Astrocyte (in vitro differentiated cells and primary cell): ENCODE data around the gene FCN2. TPM values are rescaled to one million over a fixed set of nuclear protein-coding genes. Genes with fewer than 3 reads are reported as not detected.

Experiments
- DNase-seq: peaks from one replicate; pipeline ENCODE4 v3.0.0-alpha.2; 2010; ENCODE audit warnings: low read depth
- FAIRE-seq: peaks from 2 replicates; lab custom pipeline; 2011; peaks lifted over from hg19 to GRCh38; lab: Jason Lieb, UNC
- H2AFZ ChIP-seq: 2 replicates; pipeline ENCODE4 v1.6.0; 2012; ENCODE audit warnings: low read depth, low read length, inconsistent platforms
- H3K27ac ChIP-seq: 2 replicates; pipeline ENCODE4 v1.5.1; 2011; ENCODE audit warnings: low read depth, low read length, inconsistent platforms
- H3K27me3 ChIP-seq: 2 replicates; pipeline ENCODE4 v1.6.0; 2011; ENCODE audit warnings: low read length, inconsistent platforms; ENCODE audit not compliant: insufficient read depth
- H3K36me3 ChIP-seq: 2 replicates; pipeline ENCODE4 v1.5.1; 2011; ENCODE audit warnings: low read length, inconsistent platforms; ENCODE audit not compliant: insufficient read depth
- H3K4me1 ChIP-seq: 2 replicates; pipeline ENCODE4 v1.5.1; 2011; ENCODE audit warnings: low read length, inconsistent platforms; ENCODE audit not compliant: insufficient read depth
- H3K4me2 ChIP-seq: 2 replicates; pipeline ENCODE4 v1.6.0; 2012; ENCODE audit warnings: low read length, inconsistent platforms
- H3K4me3 ChIP-seq: 2 replicates; pipeline ENCODE4 v1.5.1; 2011; ENCODE audit warnings: low read depth, mild to moderate bottlenecking, low read length, inconsistent platforms; ENCODE audit not compliant: insufficient read depth
- H3K79me2 ChIP-seq: 2 replicates; pipeline ENCODE4 v1.6.0; 2012; ENCODE audit warnings: mild to moderate bottlenecking, low read length, inconsistent platforms; ENCODE audit not compliant: insufficient read depth
- H3K9ac ChIP-seq: 2 replicates; pipeline ENCODE4 v1.6.0; 2012; ENCODE audit warnings: mild to moderate bottlenecking, low read length, inconsistent platforms
- H3K9me3 ChIP-seq: 2 replicates; pipeline ENCODE4 v1.5.1; 2012; ENCODE audit warnings: low read depth, mild to moderate bottlenecking, low read length, inconsistent platforms; ENCODE audit not compliant: insufficient read depth
- H4K20me1 ChIP-seq: 2 replicates; pipeline ENCODE4 v1.6.0; 2012; ENCODE audit warnings: low read length, inconsistent platforms; ENCODE audit not compliant: insufficient read depth
- H3K27ac Mint-ChIP-seq: one replicate; pipeline ENCODE4 v1.8.0; 2021; ENCODE audit warnings: mild to moderate bottlenecking, mixed read lengths; ENCODE audit not compliant: unreplicated experiment
- H3K27me3 Mint-ChIP-seq: one replicate; pipeline ENCODE4 v1.8.0; 2021; ENCODE audit warnings: low read depth, mixed read lengths; ENCODE audit not compliant: unreplicated experiment
- H3K36me3 Mint-ChIP-seq: one replicate; pipeline ENCODE4 v1.8.0; 2021; ENCODE audit warnings: low read depth, mixed read lengths; ENCODE audit not compliant: unreplicated experiment
- H3K4me1 Mint-ChIP-seq: one replicate; pipeline ENCODE4 v1.8.0; 2021; ENCODE audit warnings: low read depth, mixed read lengths; ENCODE audit not compliant: unreplicated experiment
- H3K4me3 Mint-ChIP-seq: one replicate; pipeline ENCODE4 v1.8.0; 2021; ENCODE audit warnings: mild to moderate bottlenecking, moderate library complexity, mixed read lengths; ENCODE audit not compliant: unreplicated experiment
- H3K9me3 Mint-ChIP-seq: one replicate; pipeline ENCODE4 v1.8.0; 2021; ENCODE audit warnings: mild to moderate bottlenecking, mixed read lengths; ENCODE audit not compliant: unreplicated experiment
- EZH2 ChIP-seq: IDR thresholded peaks from 2 replicates; pipeline ENCODE4 v1.6.1; 2012; ENCODE audit warnings: mild to moderate bottlenecking, low read length, inconsistent platforms; ENCODE audit not compliant: insufficient read depth
- total RNA-seq: library from RNA; stranded (reverse); gene quantifications from 2 replicates; pipeline ENCODE4 v1.2.1, GENCODE V29; 2021
- TF ChIP-seq, protein P1 (sequence below): IDR thresholded peaks from 2 replicates; pipeline ENCODE4 v1.5.1; 2011; ENCODE audit warnings: low read depth, mild to moderate bottlenecking, inconsistent platforms, low read length, moderate library complexity; ENCODE audit not compliant: insufficient read depth

The FCN2 gene
- total RNA-seq, 1 donor from 2014 or later = not detected

DNA sequence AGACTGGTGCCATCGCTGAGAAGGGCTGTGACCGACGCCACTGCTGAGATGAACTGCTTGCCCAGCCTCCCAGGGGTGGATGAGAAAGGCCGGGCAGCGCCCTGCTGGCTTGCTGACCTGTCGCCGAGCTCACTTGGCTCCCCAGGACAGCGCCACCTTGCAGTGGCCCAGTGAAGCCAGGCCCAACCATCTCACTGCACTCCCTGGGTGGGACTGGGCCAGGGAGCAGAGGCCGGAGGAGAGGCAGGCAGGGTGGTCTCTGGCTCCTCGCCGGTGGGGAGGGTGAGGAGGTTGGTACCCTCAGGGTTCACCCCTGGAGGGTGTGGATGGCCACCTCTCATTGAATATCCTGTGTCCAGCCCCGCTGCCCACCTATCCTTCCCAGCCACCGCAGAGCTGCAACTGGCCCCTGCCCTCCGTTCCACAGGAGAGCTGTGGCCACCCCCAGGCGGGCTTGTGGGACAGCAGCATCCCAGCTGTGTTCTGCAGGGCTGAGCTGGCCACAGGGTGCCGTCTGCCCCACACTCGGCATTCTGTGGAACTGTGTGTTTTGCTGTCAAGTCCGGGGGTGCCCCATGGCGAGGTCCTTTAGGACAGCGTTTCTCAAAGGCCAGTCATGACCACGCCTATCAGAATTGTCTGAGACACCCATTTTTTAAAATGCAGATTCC lies 41.0 kb upstream of the FCN2 start:
- DNase-seq = no peak
- FAIRE-seq = no peak
- peaks cover 9% of the 10 kb centered on the region for H3K4me1 Mint-ChIP-seq

DNA sequence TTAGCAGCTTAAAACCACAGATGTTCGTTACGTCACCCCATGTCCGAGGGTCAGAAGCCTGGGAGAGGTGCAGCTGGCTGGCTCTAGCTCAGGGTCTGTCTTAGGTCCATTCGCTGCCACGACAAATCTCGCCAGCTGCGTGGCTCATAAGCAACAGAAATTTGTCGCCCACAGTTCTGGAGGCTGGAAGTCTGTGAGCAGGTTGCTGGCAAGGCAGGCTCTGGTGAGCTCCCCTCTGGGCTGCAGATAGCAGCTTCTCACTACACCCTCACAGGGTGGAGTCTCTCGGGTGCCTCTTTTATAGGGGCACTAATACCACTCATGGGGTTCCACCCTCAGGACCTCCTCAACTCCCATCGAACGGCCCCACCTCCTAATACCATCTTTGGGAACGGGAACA lies 40.1 kb upstream of the FCN2 start:
- H3K27me3 ChIP-seq = no peaks in the 10 kb centered on the region
- Mint-ChIP-seq H3K27me3 (no peaks in the 10 kb centered on the region), H3K9me3 (no peaks in the 10 kb centered on the region), H3K4me1 (peaks cover 9% of the 10 kb centered on the region), H3K27ac (peak overlapping the region; percentile 69), H3K36me3 (peaks cover 38% of the 10 kb centered on the region), H3K4me3 (no peak overlapping the region)
- H3K27ac ChIP-seq = no peak overlapping the region
- FAIRE-seq (no peak), DNase-seq (no peak)
- H2AFZ ChIP-seq = no peak overlapping the region
- no peak overlapping the region for H3K4me2 ChIP-seq
- H3K36me3 ChIP-seq = peaks cover 53% of the 10 kb centered on the region
- H3K9ac ChIP-seq = no peak overlapping the region
- H3K4me1 ChIP-seq = peaks cover 13% of the 10 kb centered on the region
- peaks cover 21% of the 10 kb centered on the region for H3K79me2 ChIP-seq
- H4K20me1 ChIP-seq = peaks cover 100% of the 10 kb centered on the region
- H3K4me3 ChIP-seq = no peak overlapping the region
- TF ChIP-seq, protein P1, sequence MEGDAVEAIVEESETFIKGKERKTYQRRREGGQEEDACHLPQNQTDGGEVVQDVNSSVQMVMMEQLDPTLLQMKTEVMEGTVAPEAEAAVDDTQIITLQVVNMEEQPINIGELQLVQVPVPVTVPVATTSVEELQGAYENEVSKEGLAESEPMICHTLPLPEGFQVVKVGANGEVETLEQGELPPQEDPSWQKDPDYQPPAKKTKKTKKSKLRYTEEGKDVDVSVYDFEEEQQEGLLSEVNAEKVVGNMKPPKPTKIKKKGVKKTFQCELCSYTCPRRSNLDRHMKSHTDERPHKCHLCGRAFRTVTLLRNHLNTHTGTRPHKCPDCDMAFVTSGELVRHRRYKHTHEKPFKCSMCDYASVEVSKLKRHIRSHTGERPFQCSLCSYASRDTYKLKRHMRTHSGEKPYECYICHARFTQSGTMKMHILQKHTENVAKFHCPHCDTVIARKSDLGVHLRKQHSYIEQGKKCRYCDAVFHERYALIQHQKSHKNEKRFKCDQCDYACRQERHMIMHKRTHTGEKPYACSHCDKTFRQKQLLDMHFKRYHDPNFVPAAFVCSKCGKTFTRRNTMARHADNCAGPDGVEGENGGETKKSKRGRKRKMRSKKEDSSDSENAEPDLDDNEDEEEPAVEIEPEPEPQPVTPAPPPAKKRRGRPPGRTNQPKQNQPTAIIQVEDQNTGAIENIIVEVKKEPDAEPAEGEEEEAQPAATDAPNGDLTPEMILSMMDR = no peak
- no peak for TF ChIP-seq EZH2
- H3K9me3 ChIP-seq = no peaks in the 10 kb centered on the region

More for the DNA sequence above, 41.0 kb upstream of the FCN2 start:
- Mint-ChIP-seq H3K9me3 (no peaks in the 10 kb centered on the region), H3K27ac (peak overlapping the region; percentile 58), H3K36me3 (peaks cover 36% of the 10 kb centered on the region), H3K4me3 (no peak overlapping the region), H3K27me3 (no peaks in the 10 kb centered on the region)
- TF ChIP-seq, protein P1 = no peak
- TF ChIP-seq EZH2 = no peak
- Histone ChIP-seq H2AFZ (no peak overlapping the region), H3K79me2 (peaks cover 21% of the 10 kb centered on the region), H3K27me3 (no peaks in the 10 kb centered on the region), H3K9me3 (no peaks in the 10 kb centered on the region), H3K9ac (no peak overlapping the region), H3K4me2 (no peak overlapping the region), H3K27ac (no peak overlapping the region), H3K4me1 (peaks cover 13% of the 10 kb centered on the region), H3K36me3 (peaks cover 54% of the 10 kb centered on the region), H4K20me1 (peaks cover 100% of the 10 kb centered on the region), H3K4me3 (no peak overlapping the region)

DNA sequence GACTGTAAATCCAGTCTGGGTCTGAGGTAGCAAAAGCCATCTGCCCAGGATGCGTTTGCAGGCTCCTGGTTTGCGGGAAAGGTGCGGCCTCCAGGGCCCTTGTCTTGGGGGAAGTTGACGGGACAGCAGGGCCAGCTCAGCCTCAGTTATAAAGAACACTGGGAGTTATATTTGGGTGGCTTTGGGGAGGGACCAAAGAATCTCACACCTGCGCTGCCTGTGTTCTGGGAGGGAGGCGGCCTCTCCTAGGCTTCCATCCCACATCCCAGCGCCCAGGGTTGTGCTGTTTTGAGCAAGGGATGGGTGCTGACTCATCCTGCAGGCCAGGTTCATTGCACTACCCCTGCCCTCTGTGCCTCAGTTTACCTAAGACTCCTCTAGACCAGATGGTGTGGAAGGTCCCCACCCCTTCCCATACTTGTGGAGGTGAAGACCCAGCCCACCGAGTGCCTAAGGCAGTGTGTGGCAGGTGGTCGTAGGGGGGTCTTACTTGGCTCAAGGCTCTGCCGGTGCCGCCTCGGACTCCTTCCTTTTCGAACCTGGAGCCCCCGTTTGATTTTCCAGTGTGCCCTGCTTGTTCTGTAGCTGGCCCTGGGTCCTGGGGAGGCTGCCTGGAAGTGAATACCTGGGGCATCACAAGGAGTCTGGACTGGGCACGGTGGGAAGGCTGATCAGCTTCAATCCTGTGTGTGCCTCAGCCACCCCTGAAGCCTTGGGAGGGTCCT lies 39.3 kb upstream of the FCN2 start:
- Mint-ChIP-seq H3K27me3 (no peaks in the 10 kb centered on the region), H3K4me3 (no peak overlapping the region), H3K36me3 (peaks cover 38% of the 10 kb centered on the region), H3K9me3 (no peaks in the 10 kb centered on the region), H3K4me1 (peaks cover 9% of the 10 kb centered on the region), H3K27ac (peak overlapping the region; percentile 34)
- Histone ChIP-seq H3K4me1 (peaks cover 13% of the 10 kb centered on the region), H4K20me1 (peaks cover 98% of the 10 kb centered on the region), H3K36me3 (peaks cover 57% of the 10 kb centered on the region), H3K27me3 (no peaks in the 10 kb centered on the region), H3K4me2 (no peak overlapping the region), H3K4me3 (no peak overlapping the region), H3K27ac (no peak overlapping the region), H3K9ac (no peak overlapping the region), H3K79me2 (peaks cover 21% of the 10 kb centered on the region), H3K9me3 (no peaks in the 10 kb centered on the region), H2AFZ (no peak overlapping the region)
- FAIRE-seq = no peak
- no peak for DNase-seq
- TF ChIP-seq EZH2 = no peak
- TF ChIP-seq, protein P1 = no peak
